HG03025 (cell line): ENCODE measurements around the gene TNP2.
A peak's percentile ranks its signal among the peaks of the same experiment; 100 is the strongest.

Source experiments
- ATAC-seq: cut with Tn5 transposase; IDR thresholded peaks from one replicate; pipeline ENCODE4 v1.9.1; 2021; ENCODE audit warnings: mild to moderate bottlenecking, moderate library complexity; ENCODE audit not compliant: unreplicated experiment, low FRiP score

TNP2 gene

GRCh38 chr16:11258553-11259492, 10.3 kb downstream of the TNP2 start:
- no peak for ATAC-seq

GRCh38 chr16:11257131-11257938, 11.8 kb downstream of the TNP2 start:
- no peak for ATAC-seq

GRCh38 chr16:11256661-11257130, 12.4 kb downstream of the TNP2 start:
- ATAC-seq: no peak

- peak; percentile 52 for ATAC-seq
These were observed 13.1 kb downstream of the TNP2 start, which contains the start of gene SOCS1 for GRCh38 chr16:11255737-11256660. SOCS1 (minus strand) TSS chr16:11256204; CDS start chr16:11255478, 726 bp downstream.

GRCh38 chr16:11254913-11255736, 14.0 kb downstream of the TNP2 start:
- ATAC-seq: peak; percentile 3

GRCh38 chr16:11253995-11254912, 14.9 kb downstream of the TNP2 start:
- no peak for ATAC-seq

GRCh38 chr16:11253009-11253994, 15.8 kb downstream of the TNP2 start:
- ATAC-seq: no peak

GRCh38 chr16:11252482-11252931, 16.6 kb downstream of the TNP2 start:
- ATAC-seq: no peak

- no peak for ATAC-seq
These were observed 17.3 kb downstream of the TNP2 start for GRCh38 chr16:11251525-11252481.

GRCh38 chr16:11250786-11251524, 18.2 kb downstream of the TNP2 start:
- no peak for ATAC-seq

GRCh38 chr16:11250091-11250785, 18.9 kb downstream of the TNP2 start:
- no peak for ATAC-seq

GRCh38 chr16:11249233-11250061, 19.7 kb downstream of the TNP2 start:
- no peak for ATAC-seq

- no peak for ATAC-seq
These were observed 21.0 kb downstream of the TNP2 start for GRCh38 chr16:11248133-11248532.

GRCh38 chr16:11245988-11246387, 23.1 kb downstream of the TNP2 start:
- no peak for ATAC-seq
